Skeletal muscle cell (primary cell): ENCODE data around the gene COL4A2.
"Not testable (repeated sequence)": the region's sequence is repeated elsewhere in the genome, so short reads cannot be mapped to it uniquely, and the experiment has no call there.

Experiments
- DNase-seq: peaks from one replicate; pipeline ENCODE4 v3.0.0-alpha.2; 2010; ENCODE audit warnings: low read depth
- H3K4me3 ChIP-seq: 2 replicates; pipeline ENCODE4 v1.5.1; 2011; ENCODE audit warnings: low read depth, mild to moderate bottlenecking, control low read depth, low read length, moderate library complexity

Gene COL4A2

DNA sequence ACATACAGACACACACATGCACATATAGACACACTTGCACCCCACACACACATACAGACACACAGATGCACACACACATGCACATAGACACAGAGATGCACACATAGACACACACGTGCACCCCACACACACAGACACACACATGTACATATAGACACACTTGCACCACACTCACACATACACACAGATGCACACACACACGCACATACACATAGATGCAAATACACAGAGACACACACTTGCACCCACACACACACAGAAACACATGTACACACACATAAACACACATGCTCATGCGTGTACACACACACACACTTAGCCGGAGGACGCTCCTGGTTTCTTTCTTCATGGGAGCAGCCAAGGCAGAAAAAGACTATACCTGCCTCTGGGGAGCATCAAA, 10.0 kb downstream of the COL4A2 start:
- no peak for DNase-seq
- no peak overlapping the region for H3K4me3 ChIP-seq

DNA sequence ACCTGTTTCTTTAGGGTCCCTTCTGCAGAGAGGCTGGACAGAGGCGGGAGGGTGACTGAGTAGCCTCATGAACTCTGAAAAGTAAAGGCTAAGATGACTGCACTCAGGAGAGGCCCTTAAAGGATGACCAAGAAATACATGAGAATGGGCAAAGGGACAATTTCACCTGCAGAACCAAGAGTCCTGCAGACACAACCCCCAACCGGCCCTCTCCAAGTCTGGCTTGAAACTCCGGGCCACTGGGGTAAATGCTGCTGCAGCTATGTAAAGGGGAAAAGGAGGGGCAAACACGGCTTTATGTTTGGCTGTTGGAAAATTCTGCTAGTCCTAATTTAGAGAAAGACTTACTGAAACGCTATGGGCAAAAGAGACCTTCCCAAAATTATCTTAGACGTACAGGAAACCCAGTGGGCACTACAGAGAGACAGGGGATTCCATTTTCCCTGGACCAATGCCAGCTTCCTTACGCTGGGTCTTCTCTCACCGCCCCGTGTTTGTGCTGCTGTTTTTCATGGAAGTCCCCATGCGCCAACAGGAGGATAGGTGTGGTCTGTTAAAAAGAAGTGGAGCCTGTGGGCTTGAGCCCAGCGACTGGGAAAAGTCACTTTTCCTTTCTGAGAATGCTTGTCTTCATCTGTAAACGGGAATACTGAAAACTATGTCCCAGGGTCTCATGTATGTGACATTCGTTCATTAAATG, 10.6 kb downstream of the COL4A2 start:
- H3K4me3 ChIP-seq = no peak overlapping the region
- no peak for DNase-seq

DNA sequence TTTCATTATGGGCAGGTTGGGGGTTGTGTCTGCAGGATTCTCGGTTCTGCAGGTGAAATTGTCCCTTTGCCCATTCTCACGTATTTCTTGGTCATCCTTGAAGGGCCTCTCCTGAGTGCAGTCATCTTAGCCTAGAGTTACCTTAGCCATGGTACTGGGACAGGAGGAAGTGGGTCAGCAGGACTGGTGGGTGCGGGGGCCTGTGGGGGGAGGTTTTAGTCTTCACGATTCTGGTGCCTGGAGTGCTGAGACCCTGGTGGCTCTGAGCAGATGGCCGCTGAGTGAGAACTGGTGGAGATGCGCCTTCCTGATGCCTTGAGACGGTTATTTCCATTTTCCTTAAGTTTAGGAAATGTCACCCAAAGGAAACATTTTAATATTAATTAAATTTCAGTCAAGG, 11.8 kb downstream of the COL4A2 start:
- DNase-seq = no peak
- no peak overlapping the region for H3K4me3 ChIP-seq

DNA sequence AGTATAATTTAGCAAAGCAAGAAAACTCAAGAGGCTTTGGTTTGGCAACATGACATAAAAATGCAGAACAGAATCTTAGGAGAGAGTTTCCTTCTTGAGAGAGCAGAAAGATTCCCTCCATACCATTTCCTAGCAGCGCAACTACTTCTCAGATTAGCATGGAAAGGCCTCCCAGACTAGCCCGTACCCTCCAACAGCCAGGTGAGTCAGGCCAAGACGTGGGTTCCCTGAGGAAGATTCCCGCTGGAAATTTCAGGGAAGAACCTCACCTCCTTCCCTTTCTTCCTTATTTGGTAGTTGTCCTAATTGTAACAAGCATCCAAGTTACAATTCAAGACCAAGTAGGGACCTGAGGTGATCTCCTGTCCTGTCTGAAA, 12.3 kb downstream of the COL4A2 start:
- H3K4me3 ChIP-seq = no peak overlapping the region
- DNase-seq = no peak

- no peak for DNase-seq
- H3K4me3 ChIP-seq = no peak overlapping the region
Observed at GRCh38 chr13:110319774-110320509, 12.9 kb downstream of the COL4A2 start.

DNA sequence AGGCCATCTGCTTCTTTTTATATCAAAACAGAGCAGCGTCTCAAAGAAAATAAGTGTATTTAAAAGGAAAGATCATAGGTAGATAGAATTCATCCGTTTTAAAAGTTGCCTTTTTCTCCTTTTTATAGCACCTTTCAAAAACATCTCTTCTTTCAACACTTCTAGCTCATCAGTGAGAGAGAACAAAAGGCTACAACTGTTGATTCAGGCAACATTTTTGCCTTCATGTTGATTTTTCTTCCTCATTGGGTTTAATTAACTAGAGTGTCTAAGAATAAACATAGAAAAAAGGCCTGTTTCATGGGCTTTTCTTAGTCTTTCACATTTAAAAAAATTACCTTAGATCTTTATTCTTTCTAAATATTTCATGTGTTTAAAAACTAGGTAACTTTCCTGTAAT, 13.6 kb downstream of the COL4A2 start:
- no peak for DNase-seq

GRCh38 chr13:110321573-110321972, 14.5 kb downstream of the COL4A2 start:
- DNase-seq, H3K4me3 ChIP-seq: not testable (repeated sequence)

More for the DNA sequence above, 13.6 kb downstream of the COL4A2 start:
- no peak overlapping the region for H3K4me3 ChIP-seq

GRCh38 chr13:110322126-110322827, 15.2 kb downstream of the COL4A2 start:
- DNase-seq = no peak
- no peak overlapping the region for H3K4me3 ChIP-seq

DNA sequence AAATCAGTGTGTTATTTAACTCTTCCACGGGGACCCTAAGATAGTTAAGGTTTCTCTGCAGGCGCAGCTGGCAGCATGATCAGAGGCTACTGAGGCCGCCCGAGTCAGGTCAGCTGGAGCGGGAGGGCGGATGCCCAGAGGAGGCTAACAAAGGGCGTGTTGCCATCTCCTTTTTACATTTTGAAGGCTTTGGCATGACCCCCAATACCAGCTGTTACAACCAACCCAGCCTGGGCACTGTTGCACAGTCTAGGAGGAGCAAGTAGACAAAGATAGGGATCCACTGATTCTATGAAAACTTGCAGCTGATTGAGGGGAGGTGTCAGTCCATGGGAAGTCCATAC, 15.7 kb downstream of the COL4A2 start:
- no peak for DNase-seq
- no peak overlapping the region for H3K4me3 ChIP-seq

- no peak for DNase-seq
- H3K4me3 ChIP-seq = no peak overlapping the region
Observed at GRCh38 chr13:110323172-110323891, 16.2 kb downstream of the COL4A2 start.

DNA sequence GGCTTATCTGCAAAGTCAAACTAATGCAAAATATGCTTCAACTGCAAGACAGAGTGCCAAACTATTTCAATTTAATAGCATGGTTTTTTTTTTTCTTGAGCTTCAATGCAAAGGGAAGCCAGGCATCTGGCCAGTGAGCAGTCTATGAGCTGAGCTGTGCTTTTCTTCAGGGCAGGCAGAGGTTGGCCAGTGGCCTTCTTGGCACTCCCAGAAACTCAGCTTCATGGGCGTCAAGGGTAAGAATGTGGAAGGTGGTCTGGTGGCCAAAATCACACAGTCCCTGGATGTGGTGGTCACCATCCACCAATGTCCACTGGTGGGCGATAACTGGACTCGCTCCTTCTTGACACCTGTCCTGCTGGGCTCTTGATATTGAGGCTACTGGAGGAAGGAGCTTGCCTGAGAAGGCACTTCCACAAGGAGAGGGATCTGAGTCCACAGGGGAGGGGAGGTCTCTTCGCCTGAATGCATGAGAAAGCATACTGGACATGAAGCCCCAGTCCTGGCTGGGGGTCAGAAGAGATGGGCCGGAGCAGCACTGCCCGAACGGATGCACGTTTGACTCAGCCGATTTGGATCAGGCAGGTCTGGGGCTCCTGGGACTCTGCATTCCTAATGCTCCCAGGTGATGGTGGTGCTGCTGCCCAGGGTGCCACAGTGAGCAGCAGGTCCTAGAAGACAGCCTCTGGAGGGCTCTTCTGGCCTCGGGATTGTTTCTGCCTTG, 17.1 kb downstream of the COL4A2 start:
- no peak for DNase-seq
- H3K4me3 ChIP-seq = no peak overlapping the region

GRCh38 chr13:110326263-110326904, 19.3 kb downstream of the COL4A2 start:
- no peak for DNase-seq
- H3K4me3 ChIP-seq = no peak overlapping the region

DNA sequence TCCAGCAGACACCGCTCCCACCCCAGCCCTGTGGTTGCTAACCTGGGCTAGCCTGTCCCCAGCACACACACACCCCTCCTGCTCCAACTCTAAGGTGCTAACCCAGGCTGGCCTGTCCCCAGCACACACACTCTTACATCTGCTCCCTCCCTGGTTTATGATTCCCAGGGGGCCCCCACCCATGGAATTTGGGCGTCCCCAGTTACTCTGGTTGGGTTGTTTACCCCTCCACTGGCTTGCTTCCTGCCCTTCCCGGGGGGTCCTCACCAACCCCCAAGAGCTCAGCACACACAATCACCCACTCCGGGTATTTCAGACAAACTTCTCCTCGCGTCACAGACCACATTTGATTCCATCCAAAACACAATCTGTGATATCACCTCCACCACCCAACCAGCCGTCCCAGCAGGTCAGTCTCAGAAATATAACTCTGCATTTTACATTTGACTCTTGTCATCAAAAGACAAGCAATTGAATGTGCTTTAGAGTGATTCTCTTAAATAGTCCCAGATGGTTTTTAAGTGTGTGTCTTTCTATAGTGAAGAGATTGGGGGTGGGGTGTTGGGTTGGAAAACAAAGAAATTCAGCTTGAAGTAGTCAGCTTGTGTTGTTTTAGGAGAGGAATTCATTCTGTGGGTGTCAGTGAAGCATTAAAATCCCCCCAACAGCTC, 20.1 kb downstream of the COL4A2 start:
- DNase-seq = no peak
- no peak overlapping the region for H3K4me3 ChIP-seq

DNA sequence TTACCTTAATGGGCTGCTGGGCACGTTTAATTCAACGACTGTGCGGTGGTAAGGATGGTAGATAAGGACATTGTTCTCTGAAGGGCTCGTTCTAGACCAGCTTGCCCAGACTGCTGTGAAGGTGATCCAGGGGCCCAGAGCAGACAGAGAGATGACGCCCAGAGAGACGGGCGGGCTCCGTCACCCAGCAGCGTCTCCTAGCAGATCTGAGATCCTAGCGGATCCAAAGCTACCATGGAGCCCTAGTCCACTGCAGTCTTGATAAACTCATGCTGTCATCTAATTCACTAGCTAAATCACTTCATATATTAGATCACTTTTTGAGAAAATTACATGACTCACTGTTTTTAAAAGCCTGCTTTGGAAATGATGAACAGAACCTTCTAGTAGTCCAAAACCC, 21.5 kb downstream of the COL4A2 start:
- no peak for DNase-seq
- no peak overlapping the region for H3K4me3 ChIP-seq

DNA sequence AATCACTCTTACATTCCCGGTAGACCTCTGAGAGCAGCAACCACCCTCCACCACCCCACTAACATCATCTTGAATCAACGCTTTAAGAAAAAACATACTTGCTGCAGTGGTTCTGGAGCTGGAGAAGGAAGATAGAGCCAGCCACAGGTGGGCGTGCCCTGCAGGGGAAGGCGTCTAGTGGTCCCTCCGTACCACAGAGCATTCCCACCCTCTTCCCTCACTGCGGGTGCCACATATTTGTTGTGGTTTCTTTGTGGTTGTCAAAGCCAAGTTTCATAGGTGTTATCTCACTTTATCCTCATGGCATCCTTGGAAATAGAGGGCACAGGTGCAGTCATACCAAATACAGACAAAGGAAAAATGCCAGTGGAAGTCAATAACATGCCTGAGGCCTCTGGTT, 22.2 kb downstream of the COL4A2 start:
- DNase-seq = no peak
- no peak overlapping the region for H3K4me3 ChIP-seq

GRCh38 chr13:110329798-110330461, 22.8 kb downstream of the COL4A2 start:
- H3K4me3 ChIP-seq = no peak overlapping the region
- no peak for DNase-seq

- H3K4me3 ChIP-seq = no peak overlapping the region
Observed at GRCh38 chr13:110330491-110331011, 23.5 kb downstream of the COL4A2 start.

DNA sequence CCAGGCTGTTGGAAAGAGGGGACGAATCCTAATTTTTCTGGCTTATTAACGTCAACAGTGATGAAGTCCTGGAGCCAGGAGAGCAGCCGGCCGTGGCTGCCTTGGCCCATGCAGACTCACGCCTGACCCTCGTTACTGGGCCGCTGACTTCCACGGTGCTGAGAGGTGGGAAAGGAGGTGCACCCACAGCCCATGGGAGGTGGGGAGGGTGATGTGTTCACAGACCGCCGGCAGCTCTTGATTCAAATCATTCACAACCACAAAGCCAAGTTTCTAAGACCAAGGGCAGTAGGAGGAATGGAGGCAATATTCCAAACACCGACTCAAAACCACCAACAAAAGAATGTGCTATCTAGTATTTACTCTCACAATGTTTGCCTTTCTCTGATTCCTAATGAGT, 24.3 kb downstream of the COL4A2 start:
- DNase-seq = no peak
- H3K4me3 ChIP-seq = no peak overlapping the region

More at GRCh38 chr13:110330491-110331011, 23.5 kb downstream of the COL4A2 start:
- DNase-seq = no peak
